AG04450 (cell line): Measurements from ENCODE around the gene CAMK2G. TPM values are rescaled to one million over a fixed set of nuclear protein-coding genes. Genes with fewer than 3 reads are reported as not detected.
A peak's percentile ranks its signal among the peaks of the same experiment; 100 is the strongest.
"Not testable (repeated sequence)": the region's sequence is repeated elsewhere in the genome, so short reads cannot be mapped to it uniquely, and the experiment has no call there.

Experiments used
- CTCF ChIA-PET: fragments of 300-600, 350-600 bp; formaldehyde crosslinking; extraction: SDS; loops from one replicate; lab custom pipeline; 2022; ENCODE audit warnings: antibody characterized with exemption, inconsistent platforms; lab: Charles Lee
- POLR2A ChIA-PET: fragments of 350-600 bp; formaldehyde crosslinking; extraction: SDS; loops from one replicate; lab custom pipeline; 2021; ENCODE audit warnings: antibody characterized with exemption, inconsistent platforms; lab: Yijun Ruan, JAX
- DNase-seq: peaks from one replicate; pipeline ENCODE4 v3.0.0-alpha.2; 2011; ENCODE audit warnings: low read depth, low spot score
- H3K27ac ChIP-seq: one replicate; pipeline ENCODE4 v1.5.1; 2012; ENCODE audit warnings: low read depth, low read length, control low read depth
- H3K27me3 ChIP-seq: one replicate; pipeline ENCODE4 v1.6.0; 2012; ENCODE audit warnings: low read length; ENCODE audit not compliant: control insufficient read depth, insufficient read depth
- H3K4me3 ChIP-seq: 2 replicates; pipeline ENCODE4 v1.5.1; 2011; ENCODE audit warnings: mild to moderate bottlenecking, low read depth, low read length, control low read depth
- H3K9me3 ChIP-seq: 2 replicates; pipeline ENCODE4 v1.5.1; 2012; ENCODE audit warnings: low read length; ENCODE audit not compliant: control insufficient read depth, insufficient read depth
- polyA minus RNA-seq: library from RNA; depleted of rRNA, polyadenylated mRNA; stranded (reverse); fragments of >200 nt; gene quantifications from 2 replicates; pipeline ENCODE4 v1.2.3, GENCODE V29; 2011; rRNA and poly(A)+ RNA removed
- polyA plus RNA-seq: library from polyadenylated mRNA; depleted of rRNA; stranded (reverse); fragments of >200 nt; gene quantifications from 2 replicates; pipeline ENCODE4 v1.2.3, GENCODE V29; 2011; rRNA removed
- TF ChIP-seq, protein P1 (sequence below): IDR thresholded peaks from 2 replicates; pipeline ENCODE4 v1.5.1; 2011; ENCODE audit warnings: low read depth, low read length, control low read depth, inconsistent platforms

The CAMK2G gene
- polyA plus RNA-seq (22.3 and 23.7 TPM in 2 replicates), polyA minus RNA-seq (28.5 and 28.7 TPM in 2 replicates)

DNA sequence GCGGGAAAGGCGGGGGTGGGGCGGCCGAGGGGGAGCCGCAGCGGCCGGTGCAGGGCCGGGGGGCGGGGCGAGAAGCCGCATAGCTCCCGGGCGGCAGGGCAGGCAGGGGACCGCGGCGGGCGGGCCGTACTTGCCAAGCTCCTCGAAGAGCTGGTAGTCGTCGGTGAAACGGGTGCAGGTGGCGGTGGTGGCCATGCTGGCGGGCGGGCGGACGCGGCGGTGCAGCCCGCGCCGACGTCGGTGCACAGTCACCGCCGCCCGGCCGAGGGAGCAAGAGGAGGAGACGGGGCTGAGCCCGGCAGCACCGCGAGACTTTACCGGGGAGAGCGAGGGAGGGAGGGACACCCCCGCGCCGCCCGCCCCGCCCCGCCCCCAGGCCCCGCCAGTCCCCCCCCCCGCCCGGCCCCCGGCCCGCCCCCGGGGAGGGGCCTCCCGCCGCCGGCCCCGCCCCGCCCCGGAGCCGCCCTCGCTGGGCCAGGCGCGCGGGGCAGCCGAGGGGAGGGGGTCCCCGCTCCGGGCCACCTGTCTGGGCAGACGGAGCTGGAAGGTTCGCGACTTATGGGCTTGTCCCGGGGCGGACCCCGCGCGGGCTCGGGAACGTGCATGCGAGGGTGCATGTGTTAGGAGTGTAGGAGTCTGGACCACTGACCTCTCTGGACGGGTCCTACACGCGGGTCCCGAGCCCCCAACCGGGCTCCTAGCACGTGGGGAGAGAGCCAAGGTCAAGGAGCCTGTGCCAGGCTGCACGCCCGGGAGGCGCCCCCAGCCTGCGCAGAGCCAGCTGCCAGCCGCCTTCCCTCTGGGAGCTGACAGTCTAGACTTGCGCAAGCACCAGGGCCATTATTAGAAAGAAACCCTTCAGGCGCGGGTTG is at the start of gene CAMK2G:
TSS of gene CAMK2G (minus strand) at position 289 of the 872 bp plus-strand sequence. CDS start at position 195, 94 bp downstream.
- ChIA-PET POLR2A (interaction anchor here (1.5 kb wide), 1 partner anchor 25 kb away, joined by 5 read pairs; no protein-coding TSS in a partner anchor), CTCF (interaction anchor here (0.6 to 1.2 kb wide), 2 partner anchors 26 to 39 kb away, joined by 3 to 6 read pairs; no protein-coding TSS in a partner anchor)
- H3K27ac ChIP-seq: no peak within 1 kb of the TSS
- H3K27me3 ChIP-seq: no peaks in the 10 kb centered on the region
- DNase-seq: no peak
- H3K4me3 ChIP-seq: peak within 1 kb of the TSS; percentile 75
- no peaks in the 10 kb centered on the region for H3K9me3 ChIP-seq
- TF ChIP-seq, protein P1, sequence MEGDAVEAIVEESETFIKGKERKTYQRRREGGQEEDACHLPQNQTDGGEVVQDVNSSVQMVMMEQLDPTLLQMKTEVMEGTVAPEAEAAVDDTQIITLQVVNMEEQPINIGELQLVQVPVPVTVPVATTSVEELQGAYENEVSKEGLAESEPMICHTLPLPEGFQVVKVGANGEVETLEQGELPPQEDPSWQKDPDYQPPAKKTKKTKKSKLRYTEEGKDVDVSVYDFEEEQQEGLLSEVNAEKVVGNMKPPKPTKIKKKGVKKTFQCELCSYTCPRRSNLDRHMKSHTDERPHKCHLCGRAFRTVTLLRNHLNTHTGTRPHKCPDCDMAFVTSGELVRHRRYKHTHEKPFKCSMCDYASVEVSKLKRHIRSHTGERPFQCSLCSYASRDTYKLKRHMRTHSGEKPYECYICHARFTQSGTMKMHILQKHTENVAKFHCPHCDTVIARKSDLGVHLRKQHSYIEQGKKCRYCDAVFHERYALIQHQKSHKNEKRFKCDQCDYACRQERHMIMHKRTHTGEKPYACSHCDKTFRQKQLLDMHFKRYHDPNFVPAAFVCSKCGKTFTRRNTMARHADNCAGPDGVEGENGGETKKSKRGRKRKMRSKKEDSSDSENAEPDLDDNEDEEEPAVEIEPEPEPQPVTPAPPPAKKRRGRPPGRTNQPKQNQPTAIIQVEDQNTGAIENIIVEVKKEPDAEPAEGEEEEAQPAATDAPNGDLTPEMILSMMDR: no peak

DNA sequence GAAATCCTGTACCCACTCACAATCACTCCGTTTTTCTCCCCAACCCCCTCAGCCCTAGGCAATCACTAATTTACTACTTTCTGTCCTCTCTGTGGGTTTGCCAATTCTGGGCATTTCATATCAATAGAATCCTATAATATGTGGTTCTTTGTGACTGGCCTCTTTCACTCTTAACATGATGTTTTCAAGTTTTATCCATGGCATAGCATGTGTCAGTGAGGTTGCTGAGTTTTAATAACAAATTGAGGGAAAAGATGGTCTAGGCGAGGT is 48.4 kb upstream of the CAMK2G start:
- no peak overlapping the region for H3K27ac ChIP-seq
- peaks cover 8% of the 10 kb centered on the region for H3K9me3 ChIP-seq
- CTCF ChIA-PET: no interaction called here
- TF ChIP-seq, protein P1: no peak
- H3K27me3 ChIP-seq: no peaks in the 10 kb centered on the region
- POLR2A ChIA-PET: no interaction called here
- H3K4me3 ChIP-seq: no peak overlapping the region
- DNase-seq: no peak

DNA sequence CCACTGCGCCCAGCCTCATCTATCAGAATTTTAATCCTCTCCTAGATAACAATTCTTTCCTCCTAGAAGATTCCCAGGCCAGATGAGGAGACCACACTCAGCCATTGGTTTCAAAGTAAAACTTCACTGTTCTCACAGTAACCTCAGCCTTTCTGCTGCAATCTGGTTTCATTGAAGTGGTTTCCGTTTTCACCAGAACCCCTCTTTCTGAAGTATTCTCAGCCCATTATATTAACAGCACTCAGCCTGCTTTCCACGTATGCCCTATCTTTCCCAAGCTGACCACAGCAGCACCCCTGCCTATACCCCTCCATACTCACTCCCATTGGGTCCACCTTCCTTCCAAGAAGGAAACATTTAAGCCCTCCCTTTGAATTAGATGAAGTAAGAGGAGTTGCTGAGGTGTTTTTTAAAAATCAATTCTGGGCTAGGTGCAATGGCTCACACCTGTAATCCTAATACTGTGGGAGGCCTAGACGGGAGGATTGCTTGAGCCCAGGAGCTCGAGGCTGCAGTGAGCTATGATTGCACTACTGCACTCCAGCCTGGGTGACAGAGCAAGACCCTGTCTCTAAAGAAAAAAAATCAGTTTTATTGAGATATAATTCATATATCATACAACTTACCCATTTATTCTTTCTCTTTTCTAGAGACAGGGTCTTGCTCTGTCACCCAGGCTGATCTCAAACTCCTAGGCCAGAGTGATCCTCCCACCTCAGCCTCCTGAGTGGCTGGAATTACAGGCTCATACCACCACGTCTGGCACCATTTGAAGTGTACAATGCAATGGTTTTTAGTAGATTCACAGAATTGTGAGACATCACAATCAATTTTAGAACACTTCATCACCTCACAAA is 47.9 kb upstream of the CAMK2G start:
- POLR2A ChIA-PET: no interaction called here
- no peak for DNase-seq
- CTCF ChIA-PET: no interaction called here
- no peaks in the 10 kb centered on the region for H3K27me3 ChIP-seq
- no peak overlapping the region for H3K4me3 ChIP-seq
- H3K27ac ChIP-seq: no peak overlapping the region
- H3K9me3 ChIP-seq: peaks cover 11% of the 10 kb centered on the region
- TF ChIP-seq, protein P1: no peak

DNA sequence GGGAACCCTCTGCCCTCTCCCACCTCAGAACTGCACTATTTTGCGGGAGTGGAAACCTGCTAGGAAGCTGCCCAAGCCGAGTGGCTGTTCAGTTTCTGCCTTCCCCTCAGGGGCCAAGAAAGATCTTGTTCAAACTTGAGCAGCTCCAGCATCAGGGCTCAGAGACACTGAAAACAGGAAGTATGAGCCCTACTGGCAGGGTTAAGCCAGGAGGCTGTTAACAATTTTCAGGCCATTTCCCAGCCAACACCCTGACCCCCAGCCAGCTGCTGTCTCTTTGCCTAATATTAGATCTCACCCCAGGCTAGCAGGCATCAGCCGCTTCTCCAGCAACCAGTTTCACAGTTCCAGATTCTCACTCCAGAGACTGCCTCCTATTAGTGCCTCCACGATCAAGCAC is 45.7 kb upstream of the CAMK2G start:
- POLR2A ChIA-PET: interaction anchor here (0.6 to 1.0 kb wide), 2 partner anchors 9 to 82 kb away, joined by 3 read pairs; partner anchors contain the start of gene PLAU
- no peaks in the 10 kb centered on the region for H3K27me3 ChIP-seq
- no peak overlapping the region for H3K27ac ChIP-seq
- TF ChIP-seq, protein P1: no peak
- DNase-seq: no peak
- peaks cover 21% of the 10 kb centered on the region for H3K9me3 ChIP-seq
- H3K4me3 ChIP-seq: no peak overlapping the region
- CTCF ChIA-PET: no interaction called here

DNA sequence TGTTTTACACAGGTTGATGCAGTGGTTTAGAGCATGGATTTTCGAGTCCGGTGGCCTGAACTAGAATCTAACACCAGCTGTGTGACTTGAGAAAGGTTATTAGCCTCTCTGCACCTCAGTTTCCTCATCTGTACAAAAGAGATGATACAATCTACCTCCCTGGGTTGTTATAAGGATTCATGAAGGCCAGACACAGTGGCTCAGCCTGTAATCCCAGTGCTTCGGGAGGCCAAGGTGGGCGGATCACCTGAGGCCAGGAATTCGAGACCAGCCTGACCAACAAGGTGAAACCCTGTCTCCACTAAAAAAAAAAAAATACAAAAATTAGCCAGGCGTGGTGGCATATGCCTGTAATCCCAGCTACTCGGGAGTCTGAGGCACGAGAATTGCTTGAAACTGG is 45.1 kb upstream of the CAMK2G start:
- H3K27me3 ChIP-seq, CTCF ChIA-PET, DNase-seq, H3K27ac ChIP-seq, H3K4me3 ChIP-seq: not testable (repeated sequence)
- POLR2A ChIA-PET: interaction anchor here (0.6 to 1.0 kb wide), 2 partner anchors 8 to 83 kb away, joined by 3 read pairs; partner anchors contain the start of gene PLAU
- peaks cover 21% of the 10 kb centered on the region for H3K9me3 ChIP-seq
